ENCODE data around the gene PIGO.

PIGO gene

DNA sequence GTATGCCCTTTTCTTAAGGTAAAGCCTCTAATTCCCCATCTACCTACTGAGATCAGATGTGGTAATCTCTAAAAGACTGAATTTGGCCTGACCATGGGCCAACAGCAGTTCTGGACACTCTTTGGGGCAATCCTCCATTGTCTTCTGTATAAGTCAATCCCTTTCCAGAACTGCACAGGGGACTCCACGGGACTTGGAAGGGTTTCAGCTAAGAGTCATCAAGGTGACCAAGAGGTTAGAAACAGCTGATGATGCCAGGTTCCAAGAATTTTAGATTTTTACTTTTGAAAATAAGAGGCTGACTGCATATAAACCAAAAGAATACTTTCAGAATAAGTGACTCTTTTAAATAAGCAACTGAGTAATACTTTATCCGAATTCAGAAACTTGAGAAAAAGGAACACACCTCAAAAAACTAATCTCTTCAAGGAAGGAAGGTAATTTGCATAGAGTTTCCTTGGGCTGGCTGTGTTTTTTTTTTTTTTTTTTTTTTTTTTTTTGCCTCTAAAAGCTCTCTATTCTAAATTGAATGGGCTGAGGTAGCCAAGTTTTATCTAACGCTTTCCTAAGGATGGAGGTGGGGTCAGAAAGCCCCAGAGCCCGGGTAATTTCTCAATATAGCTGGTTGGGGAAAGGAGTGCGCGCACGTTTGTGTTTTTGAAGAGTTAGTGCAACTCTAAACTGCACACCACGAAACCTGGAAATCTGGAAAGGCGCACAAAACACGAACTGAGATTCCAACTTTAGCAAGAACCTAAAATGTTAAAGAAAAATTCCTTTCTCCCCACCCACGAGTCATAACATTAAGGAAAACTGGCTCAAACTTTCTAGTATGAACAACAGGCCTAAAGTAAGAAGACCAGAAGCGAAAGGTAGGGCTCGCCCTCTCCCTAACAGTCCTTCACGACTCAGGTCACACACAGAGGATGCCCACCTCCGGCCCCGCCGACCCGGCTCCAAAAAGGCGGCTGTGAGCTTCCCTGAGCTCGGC is 25.3 kb downstream of the PIGO start:
- no peak for DNase-seq

DNA sequence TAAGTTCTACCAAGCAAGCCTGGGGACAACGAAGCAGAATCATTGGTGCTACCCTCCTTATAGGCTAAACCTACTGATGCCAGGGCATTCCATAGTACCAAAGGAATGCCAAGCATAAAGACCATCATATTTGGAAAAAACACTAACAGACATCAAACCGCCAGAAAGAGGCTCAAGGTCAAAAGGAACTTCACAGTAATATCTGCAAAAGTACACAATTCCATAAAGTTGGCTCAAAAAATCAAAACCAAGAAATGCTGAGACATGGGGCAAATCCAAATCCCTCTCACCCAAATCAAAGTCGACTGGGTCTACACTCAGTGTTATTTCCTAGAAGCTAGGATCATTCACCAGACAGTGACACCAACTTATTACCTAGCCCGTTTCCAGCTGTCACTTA is 27.4 kb downstream of the PIGO start:
- no peak for DNase-seq

DNA sequence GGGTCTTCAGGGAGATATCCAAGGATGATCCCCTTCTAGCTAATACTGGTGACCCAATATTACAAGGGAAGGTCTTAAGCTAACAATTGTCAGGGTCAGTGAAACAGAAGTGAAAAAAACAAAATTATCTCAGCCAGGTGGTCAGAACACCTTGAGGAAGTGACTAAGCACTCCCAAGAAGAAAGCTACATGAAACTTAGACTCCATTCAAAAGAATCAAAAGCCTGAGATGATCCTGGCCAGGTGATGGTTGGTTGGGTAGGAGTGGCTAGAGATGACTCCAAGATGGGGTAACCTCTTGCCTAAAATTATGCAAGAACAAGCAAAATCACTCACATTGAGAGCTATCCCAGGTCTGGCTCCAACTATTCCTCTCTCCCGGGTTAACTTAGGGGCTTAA is 29.3 kb downstream of the PIGO start:
- DNase-seq, result no peak

DNA sequence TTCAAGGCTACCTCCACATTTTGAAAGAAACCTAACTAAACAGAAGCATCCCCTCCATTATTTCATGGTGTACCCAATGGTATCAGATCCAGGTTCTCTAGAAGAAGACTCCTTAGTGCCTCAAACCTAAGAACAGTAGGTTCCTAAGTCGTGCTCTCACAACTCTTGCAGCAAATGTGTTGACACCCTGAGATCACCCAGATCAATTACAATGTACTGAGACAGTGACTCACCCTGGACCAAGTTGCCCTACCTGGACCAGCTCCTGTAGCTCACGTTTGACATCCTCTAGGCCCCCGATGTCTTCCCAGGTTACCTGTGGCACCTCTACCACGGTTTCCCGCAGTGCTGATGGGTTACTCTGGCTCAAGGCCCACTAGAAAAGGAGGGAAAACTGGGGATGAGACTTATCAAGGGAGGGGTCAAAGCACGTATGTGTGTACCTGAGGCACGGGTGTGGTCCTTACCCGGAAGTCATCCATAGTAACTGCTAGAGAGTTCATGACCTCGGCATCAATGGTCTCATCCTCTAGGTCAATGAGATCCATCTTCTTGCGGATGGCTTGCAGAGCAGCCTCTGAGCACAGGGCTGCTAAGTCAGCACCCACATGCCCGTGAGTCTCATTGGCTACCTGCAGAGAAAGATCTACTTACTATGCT is 35.7 kb downstream of the PIGO start:
- DNase-seq, result no peak

DNA sequence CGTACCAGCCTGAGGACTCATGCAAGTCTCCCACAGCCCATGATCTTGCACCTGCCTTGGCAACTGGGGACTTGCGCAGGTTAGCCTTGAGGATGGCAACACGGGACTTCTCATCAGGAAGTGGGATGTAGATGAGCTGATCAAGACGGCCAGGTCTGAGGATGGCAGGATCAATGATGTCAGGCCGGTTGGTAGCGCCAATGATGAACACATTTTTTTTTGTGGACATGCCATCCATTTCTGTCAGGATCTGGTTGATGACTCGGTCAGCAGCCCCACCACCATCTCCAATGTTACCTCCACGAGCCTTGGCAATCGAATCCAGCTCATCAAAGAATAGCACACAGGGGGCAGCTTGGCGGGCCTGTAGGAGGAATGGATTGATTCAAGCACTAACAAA is 37.0 kb downstream of the PIGO start:
- DNase-seq, result no peak

DNA sequence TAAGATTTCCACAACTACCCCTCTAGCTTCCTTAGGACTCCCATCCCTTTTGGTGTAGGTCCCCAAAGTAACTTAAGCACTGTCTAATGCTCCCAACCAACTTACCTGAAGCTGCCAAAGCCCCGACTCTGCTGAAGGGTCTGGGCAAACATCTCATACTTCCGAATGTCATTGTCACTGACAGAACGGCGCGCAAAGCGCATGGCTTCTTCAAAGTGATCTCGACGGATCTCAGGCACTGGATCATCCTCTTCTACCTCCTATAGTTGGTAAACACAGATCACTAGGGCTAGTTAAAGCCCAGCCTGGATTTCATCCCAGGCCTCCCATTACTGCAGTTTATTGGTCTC is 39.1 kb downstream of the PIGO start:
- DNase-seq, result no peak

DNA sequence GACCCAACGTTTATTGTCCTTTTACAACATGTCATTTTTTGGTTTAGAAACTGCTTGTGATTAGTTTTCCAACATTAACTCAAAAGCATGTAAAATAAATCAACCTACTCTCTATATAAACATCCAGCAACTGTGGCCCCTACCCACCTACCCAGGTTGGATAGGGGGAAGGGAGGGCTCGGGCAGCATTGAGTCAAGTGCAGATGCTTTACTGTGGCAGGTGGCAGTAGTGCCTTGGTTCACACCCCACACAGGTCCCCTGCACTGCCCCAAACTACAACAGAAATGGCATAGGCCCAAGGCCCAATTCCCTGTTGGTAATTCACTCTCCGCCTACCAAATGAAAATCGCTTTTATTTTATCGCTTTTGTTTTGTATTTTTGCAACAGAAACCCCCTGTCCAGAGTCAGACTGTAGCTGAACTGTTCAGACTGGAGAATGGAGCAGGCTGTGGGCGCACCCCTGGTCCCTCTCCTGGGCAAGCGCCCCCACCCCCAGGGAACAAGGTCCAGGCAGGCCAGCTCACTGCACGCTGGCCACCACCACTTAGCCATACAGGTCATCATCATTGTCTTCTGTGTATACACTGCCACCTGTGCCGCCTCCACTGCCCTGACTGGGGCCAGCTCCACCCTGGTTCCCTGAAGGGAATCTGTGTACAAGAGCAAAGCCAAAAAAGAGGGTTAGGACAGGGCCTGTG is 39.7 kb downstream of the PIGO start:
- DNase-seq, result no peak

DNA sequence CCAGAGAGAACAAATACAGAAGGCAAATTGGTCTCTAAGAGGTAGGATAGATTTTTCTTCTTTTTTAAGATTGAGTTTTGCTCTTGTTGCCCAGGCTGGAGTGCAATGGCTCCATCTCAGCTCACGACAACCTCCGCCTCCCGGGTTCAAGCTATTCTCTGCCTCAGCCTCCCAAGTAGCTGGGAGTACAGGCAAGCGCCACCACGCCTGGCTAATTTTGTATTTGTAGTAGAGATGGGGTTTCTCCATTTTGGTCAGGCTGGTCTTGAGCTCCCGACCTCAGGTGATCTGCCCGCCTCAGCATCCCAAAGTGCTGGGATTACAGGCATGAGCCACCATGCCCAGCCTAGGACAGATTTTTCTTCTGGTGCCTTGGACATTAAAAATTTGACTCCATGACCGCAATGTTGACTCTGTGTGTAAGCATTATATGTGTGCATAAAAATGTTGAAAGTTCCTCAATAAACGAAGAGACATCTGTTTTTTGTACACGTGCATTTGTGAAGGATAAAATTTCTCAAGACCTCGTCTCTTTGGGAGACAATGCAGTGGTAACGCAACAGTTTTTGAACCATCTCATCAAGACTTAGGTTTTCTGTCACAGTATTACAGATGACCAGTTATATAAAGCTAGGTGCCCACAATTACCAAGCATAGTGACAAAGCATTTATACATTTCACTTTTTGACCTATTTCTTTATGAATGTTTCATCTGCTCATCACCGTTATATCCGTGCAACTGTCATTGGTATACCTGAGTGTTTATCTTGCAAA is 41.3 kb downstream of the PIGO start:
- DNase-seq, result no peak

DNA sequence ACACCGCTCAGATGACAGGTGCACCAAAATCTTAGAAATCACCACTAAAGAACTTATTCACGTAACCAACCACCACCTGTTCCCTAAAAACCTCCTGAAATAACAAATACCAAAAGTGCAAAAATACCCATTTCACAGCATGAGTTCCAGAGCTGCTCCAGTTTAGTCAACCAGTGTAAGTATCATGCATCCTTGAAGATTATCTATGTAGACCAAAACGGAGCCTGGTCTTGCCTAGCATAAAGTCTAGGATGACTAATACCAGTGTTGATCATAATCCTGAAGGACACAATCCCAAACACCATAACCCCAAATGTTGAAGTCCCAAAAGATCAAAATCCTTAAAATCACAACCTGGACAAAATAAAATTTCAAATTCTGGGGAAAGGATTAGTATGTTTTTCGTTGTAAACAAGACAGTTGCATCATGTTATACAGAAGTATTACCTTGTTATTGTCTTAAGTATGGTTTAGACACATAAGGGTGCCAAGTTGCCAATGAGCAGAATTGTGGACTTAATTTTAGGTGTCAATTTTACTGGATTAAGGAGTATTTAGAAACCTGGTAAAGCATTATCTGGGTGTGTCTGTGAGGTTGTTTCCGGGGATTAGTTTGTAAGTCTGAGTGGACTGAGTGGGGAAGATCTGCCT is 42.1 kb downstream of the PIGO start:
- DNase-seq, result no peak

DNA sequence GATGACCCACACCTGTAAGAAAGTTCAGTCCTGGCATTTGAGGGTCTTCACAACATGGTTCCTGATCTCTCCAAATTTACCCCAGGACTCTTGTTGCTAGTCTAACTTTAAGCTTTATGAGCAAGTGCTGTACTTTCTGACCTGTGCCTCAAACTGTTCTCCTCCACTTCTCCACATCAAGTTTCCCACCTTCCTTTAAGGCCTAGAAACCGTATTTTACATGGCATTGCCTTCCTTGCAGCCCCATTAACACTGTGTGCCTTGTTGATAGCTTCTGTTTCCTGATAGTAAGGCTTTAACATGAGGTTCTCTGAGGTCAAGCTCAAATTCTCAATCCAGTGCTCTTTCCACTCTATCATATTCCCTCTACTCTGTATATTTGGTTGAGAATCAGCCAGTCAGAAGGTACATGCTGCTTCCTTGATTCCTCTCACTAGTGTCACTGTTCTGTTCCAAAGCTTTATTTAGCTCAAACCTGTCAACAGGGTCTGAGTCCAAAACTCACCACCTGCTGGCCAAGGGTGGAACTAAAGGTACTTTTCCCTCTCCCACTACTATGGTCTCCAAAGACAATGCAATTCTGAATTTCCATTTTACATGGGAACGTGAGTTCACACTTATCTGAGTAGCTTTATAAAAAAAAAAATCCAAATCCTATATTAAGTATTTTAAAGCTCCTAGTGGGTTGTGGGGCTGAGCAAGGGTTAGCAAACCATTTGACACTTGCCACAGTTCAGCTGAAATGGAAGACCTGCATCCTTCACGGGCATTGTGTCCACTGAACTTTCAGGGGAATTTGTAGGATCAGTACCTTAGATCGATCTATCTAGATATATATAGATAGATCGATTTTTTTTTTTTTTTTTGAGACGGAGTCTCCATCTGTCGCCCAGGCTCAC is 45.1 kb downstream of the PIGO start:
- DNase-seq, result peak; percentile 56

DNA sequence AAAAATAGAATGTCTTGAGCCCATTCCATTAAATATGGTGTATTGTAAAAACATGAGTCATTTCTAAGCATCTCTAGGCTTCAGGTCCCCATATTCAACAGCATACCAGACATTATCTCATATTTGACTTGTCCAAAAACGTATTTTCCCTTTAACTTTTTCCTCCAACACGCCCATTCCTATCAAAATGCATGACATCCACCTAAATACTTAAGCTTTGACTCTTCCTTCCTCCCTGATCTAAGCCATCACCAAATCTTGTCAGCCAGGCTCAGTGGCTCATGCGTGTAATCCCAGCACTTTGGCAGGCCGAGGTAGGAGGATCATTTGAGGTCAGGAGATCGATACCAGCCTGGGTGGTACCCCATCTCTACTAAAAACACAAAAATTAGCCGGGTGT is 47.9 kb downstream of the PIGO start:
- DNase-seq, result no peak

DNA sequence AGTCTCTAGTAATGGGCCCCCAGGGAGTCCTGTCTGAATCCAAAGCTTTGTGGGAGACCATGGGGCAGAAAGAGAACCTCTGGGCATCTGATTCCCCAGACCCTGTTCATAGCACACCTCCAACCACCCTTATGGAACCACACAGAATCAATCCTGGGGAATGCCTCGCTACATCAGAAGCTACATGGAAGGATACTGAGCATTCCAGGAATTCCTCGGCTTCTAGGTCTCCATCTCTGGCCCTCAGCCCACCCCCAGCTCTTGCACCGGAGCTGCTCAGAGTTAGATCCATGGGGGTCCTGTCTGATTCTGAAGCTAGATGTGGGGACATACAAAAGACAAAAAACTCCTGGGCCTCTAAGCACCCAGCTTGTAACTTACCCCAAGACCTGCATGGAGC is 52.3 kb downstream of the PIGO start:
- no peak for DNase-seq

DNA sequence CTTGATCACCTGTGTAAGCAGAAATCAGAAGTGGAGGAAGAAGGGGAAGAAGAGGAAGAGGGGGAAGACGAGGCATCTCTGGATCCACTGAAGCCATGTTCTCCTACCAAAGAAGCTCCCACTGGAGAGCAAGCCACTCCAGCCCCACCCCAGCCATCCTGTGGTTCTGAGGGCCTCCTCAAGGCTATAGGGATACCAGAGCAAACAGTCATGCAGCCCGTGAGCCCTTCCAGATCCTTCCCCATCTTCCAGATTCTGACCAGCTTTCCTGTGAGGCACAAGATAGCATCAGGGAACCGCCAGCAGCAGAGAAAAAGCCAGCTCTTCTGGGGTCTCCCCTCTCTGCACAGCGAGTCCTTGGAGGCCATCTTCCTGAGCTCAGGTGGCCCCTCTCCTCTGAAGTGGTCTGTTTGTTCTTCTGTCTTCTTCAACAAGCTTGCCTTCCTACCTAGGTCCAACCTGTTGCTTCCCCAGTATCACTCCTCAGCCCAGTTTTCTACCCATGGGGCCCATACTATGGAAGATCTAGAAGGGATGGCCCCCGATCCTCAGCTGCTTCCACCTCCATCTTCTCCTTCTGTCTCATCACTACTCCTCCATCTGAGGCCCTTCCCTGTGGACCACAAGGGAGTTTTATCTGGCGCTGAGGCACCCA is 53.4 kb downstream of the PIGO start:
- DNase-seq, result no peak

DNA sequence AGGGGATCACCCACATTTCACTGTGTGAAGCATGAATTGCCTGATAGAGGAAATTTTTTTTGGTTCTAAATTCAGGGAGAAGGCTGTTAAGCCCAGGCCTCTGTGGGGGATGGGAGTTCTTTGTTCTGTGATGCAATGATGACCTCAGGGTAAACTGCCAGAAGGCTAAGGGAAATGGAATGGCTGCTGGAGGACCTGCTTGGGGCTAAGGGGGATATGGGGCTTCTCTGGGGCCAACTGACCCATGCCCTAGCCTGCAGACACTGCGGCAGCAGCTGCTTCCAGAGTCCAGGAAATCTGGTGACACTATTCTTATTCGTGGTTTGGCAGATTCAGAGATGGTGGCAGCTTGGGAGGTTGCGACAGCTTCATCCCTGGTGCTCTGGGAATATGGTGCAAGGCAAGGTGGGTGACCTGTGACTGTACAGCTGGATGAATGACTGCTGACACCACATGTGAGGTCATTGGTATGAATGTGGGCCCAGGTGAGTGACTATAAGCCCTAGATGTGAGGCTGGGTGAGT is 54.2 kb downstream of the PIGO start:
- DNase-seq, result no peak

Data from CD4-positive, alpha-beta T cell treated with Interleukin-12 subunit alpha and Interleukin-12 subunit beta, for 1 hour (primary cell).